K562 (cell line): ENCODE results near the gene CRYBG2. TPM values are rescaled to one million over a fixed set of nuclear protein-coding genes. Genes with fewer than 3 reads are reported as not detected.

Experiments
- ATAC-seq: fragments of 200-7000 bp; cut with Tn5 transposase; 3 replicates; pipeline ENCODE4 v1.9.1; 2020; ENCODE audit warnings: moderate library complexity
- BruUV-seq: library from RNA; stranded (reverse); fragments of 400-500 nt; replicated peaks from 2 replicates; lab custom pipeline; 2021; lab: Mats Ljungman, UMichigan
- CTCF ChIA-PET: fragments of 300-600 bp; formaldehyde crosslinking; extraction: SDS; loops from one replicate; lab custom pipeline; 2021; ENCODE audit warnings: low intra/inter-chr PET ratio; lab: Yijun Ruan, JAX
- POLR2A ChIA-PET: fragments of 300-600, 350-650 bp; sonication (Branson Sonifier 250); formaldehyde crosslinking; extraction: SDS; loops from one replicate; lab custom pipeline; 2021; ENCODE audit warnings: antibody characterized with exemption, inconsistent platforms; lab: Yijun Ruan, JAX
- DNase-seq, 4 experiments: peaks; one replicate each; pipeline versions ENCODE4 v3.0.0 to v3.0.0-alpha.2; 2011 to 2018; ENCODE audit warnings: low spot score in 3 of 4, mixed read lengths in 3 of 4; ENCODE audit errors: extremely low read depth in 1 of 4
- FAIRE-seq: peaks from 2 replicates; lab custom pipeline; 2011; peaks lifted over from hg19 to GRCh38; lab: Jason Lieb, UNC
- H2AFZ ChIP-seq: 2 replicates; pipeline ENCODE4 v1.6.0; 2011; ENCODE audit warnings: low read depth, low read length, control low read depth, inconsistent platforms
- H3K27ac ChIP-seq: fragments of 200-600 bp; 3 replicates; pipeline ENCODE4 v1.8.0; 2011; ENCODE audit warnings: low read depth, mild to moderate bottlenecking, control low read depth, inconsistent platforms, low read length, moderate library complexity, mixed read lengths; ENCODE audit errors: extremely low read depth
- H3K27me3 ChIP-seq, 2 experiments: fragments of 300-600 bp in 1 of 2; 2 replicates in 1 of 2; 3 replicates in 1 of 2; pipeline versions ENCODE4 v1.6.0 to v1.8.0; 2011; ENCODE audit warnings: inconsistent platforms in 2 of 2, low read length in 2 of 2, mild to moderate bottlenecking in 1 of 2, mixed read lengths in 1 of 2, moderate library complexity in 1 of 2; ENCODE audit not compliant: control insufficient read depth in 2 of 2, insufficient read depth in 2 of 2
- H3K36me3 ChIP-seq: fragments of 300-600 bp; 3 replicates; pipeline ENCODE4 v1.8.0; 2011; ENCODE audit warnings: mild to moderate bottlenecking, low read length, inconsistent platforms; ENCODE audit not compliant: control insufficient read depth, insufficient read depth
- H3K4me1 ChIP-seq, 2 experiments: fragments of 200-600 bp in 1 of 2; replicated peaks in 1 of 2; 2 replicates in 1 of 2; 3 replicates in 1 of 2; pipeline versions ENCODE4 v1.5.1 to v1.8.0; 2011; ENCODE audit warnings: inconsistent platforms in 2 of 2, low read length in 2 of 2, mild to moderate bottlenecking in 1 of 2, mixed read lengths in 1 of 2, moderate library complexity in 1 of 2; ENCODE audit not compliant: control insufficient read depth in 2 of 2, insufficient read depth in 2 of 2
- H3K4me2 ChIP-seq: 2 replicates; pipeline ENCODE4 v1.6.1; 2011; ENCODE audit warnings: low read length, control low read depth, inconsistent platforms, mixed read lengths; ENCODE audit not compliant: insufficient read depth
- H3K4me3 ChIP-seq: fragments of 200-600 bp; sonication (generic), shearing (Covaris generic); 2 replicates; pipeline ENCODE4 v1.5.1; 2016; ENCODE audit warnings: control low read depth, inconsistent platforms
- H3K79me2 ChIP-seq: fragments of 200-600 bp; 3 replicates; pipeline ENCODE4 v1.8.0; 2011; ENCODE audit warnings: low read length, inconsistent platforms; ENCODE audit not compliant: control insufficient read depth, insufficient read depth
- H3K9ac ChIP-seq, 2 experiments: 2 replicates each; pipeline versions ENCODE4 v1.6.0 to v1.6.1; 2011; ENCODE audit warnings: low read depth in 2 of 2, low read length in 2 of 2, control low read depth in 1 of 2, inconsistent platforms in 1 of 2, mild to moderate bottlenecking in 1 of 2, mixed read lengths in 1 of 2; ENCODE audit not compliant: insufficient read depth in 1 of 2
- H3K9me1 ChIP-seq: one replicate; pipeline ENCODE4 v1.6.0; 2011; ENCODE audit warnings: inconsistent platforms, mild to moderate bottlenecking, low read length, moderate library complexity; ENCODE audit not compliant: control insufficient read depth, insufficient read depth
- H3K9me3 ChIP-seq: replicated peaks from 2 replicates; pipeline ENCODE4 v1.5.1; 2011; ENCODE audit warnings: low read depth, low read length, inconsistent platforms; ENCODE audit not compliant: control insufficient read depth, insufficient read depth
- H4K20me1 ChIP-seq: replicated peaks from 2 replicates; pipeline ENCODE4 v1.6.1; 2011; ENCODE audit warnings: low read length, inconsistent platforms, mixed read lengths; ENCODE audit not compliant: control insufficient read depth, insufficient read depth
- GTF2E2 ChIP-seq: fragments of 200-800 bp; sonication (Bioruptor generic); IDR thresholded peaks from 2 replicates; pipeline ENCODE4 v1.6.1; 2016; ENCODE audit warnings: missing genetic modification characterization, missing compliant biosample characterization
- HDAC8 ChIP-seq: fragments of 450-650 bp; IDR thresholded peaks from 2 replicates; pipeline ENCODE4 v1.6.1; 2016; ENCODE audit warnings: mild to moderate bottlenecking, missing genetic modification characterization, moderate library complexity, missing compliant biosample characterization
- KLF16 ChIP-seq: IDR thresholded peaks from 2 replicates; pipeline ENCODE4 v1.6.1; 2016; ENCODE audit warnings: antibody characterized with exemption
- NFRKB ChIP-seq: fragments of 450-650 bp; IDR thresholded peaks from 2 replicates; pipeline ENCODE4 v1.6.1; 2016; ENCODE audit warnings: low read depth
- ZNF408 ChIP-seq: fragments of 250-450 bp; sonication (Bioruptor Pico); IDR thresholded peaks from 2 replicates; pipeline ENCODE4 v1.4.0; 2020; ENCODE audit warnings: low read depth, mild to moderate bottlenecking, moderate library complexity
- ZNF644 ChIP-seq: fragments of 200-800 bp; sonication (Bioruptor generic); IDR thresholded peaks from 2 replicates; pipeline ENCODE4 v1.6.1; 2016; ENCODE audit warnings: low read depth, missing genetic modification characterization, missing compliant biosample characterization
- ZNF699 ChIP-seq: fragments of 250-450 bp; sonication (Bioruptor Pico); IDR thresholded peaks from 2 replicates; pipeline ENCODE4 v1.8.0; 2021; ENCODE audit warnings: mild to moderate bottlenecking, moderate library complexity; ENCODE audit not compliant: insufficient replicate concordance
- WGBS: fragments of 100-300 bp; shearing (Covaris generic); methylation state at CpG from one replicate; pipeline ENCODE4 v1.1.6; 2016; ENCODE audit warnings: low coverage, mixed read lengths; ENCODE audit not compliant: insufficient coverage; ENCODE audit errors: missing lambda C conversion rate; 5-methylcytosine and 5-hydroxymethylcytosine counted together
- in situ Hi-C: fragments of 300-500 bp; cut with MboI; formaldehyde crosslinking; loops from 4 replicates; pipeline ENCODE4 v1.15.0; 2018; ENCODE audit warnings: inconsistent platforms, mixed read lengths
- intact Hi-C: fragments of 100-400 bp; cut with micrococcal nuclease; formaldehyde crosslinking; loops from 2 replicates; pipeline ENCODE4 v1.14.2; 2022
- polyA plus RNA-seq, 8 experiments: library from polyadenylated mRNA; depleted of rRNA in 4 of 8; stranded (reverse) in 5 of 8; unstranded in 3 of 8; fragments of >200 nt; fragmentation: Nextera tagmentation in 2 of 8; fragmentation: Illumina TruSeq in 1 of 8; extraction: Ambion mirVana in 2 of 8; extraction: Trizol in 1 of 8; gene quantifications; 2 replicates each; pipeline versions ENCODE4 v1.2.1 to v1.2.3, GENCODE V29; 2011 to 2014; ENCODE audit warnings: inconsistent platforms in 1 of 8, missing spikeins in 1 of 8
- total RNA-seq, 7 experiments: library from RNA; depleted of rRNA in 6 of 7; stranded (reverse); fragments of >200 nt in 6 of 7; fragmentation: Illumina TruSeq in 2 of 7; extraction: Trizol in 2 of 7; gene quantifications; 2 replicates each; pipeline versions ENCODE4 v1.2.1 to v1.2.3, GENCODE V29; 2011 to 2021; ENCODE audit warnings: low replicate concordance in 1 of 7
- TF ChIP-seq, protein P1 (sequence below), 3 experiments: fragments of 200-800 bp in 1 of 3; fragments of 250-450 bp in 1 of 3; fragments of 450-650 bp in 1 of 3; sonication (Bioruptor Pico) in 1 of 3; sonication (Bioruptor generic) in 1 of 3; formaldehyde crosslinking in 1 of 3; IDR thresholded peaks; 2 replicates each; pipeline versions ENCODE4 v1.6.1 to v1.8.0; 2016 to 2022; ENCODE audit warnings: mild to moderate bottlenecking in 2 of 3, missing genetic modification characterization in 2 of 3, missing compliant biosample characterization in 1 of 3, moderate library complexity in 1 of 3
- TF ChIP-seq, protein P2 (sequence below): fragments of 250-450 bp; sonication (Bioruptor Pico); IDR thresholded peaks from 2 replicates; pipeline ENCODE4 v1.5.0; 2021

Gene CRYBG2
- total and polyA plus RNA-seq, 9 of the 15 experiments (the other 6 are each of a cell fraction or from before 2014, with no cell fraction given): 0.39 to 8.5 (median 3.7) TPM

DNA sequence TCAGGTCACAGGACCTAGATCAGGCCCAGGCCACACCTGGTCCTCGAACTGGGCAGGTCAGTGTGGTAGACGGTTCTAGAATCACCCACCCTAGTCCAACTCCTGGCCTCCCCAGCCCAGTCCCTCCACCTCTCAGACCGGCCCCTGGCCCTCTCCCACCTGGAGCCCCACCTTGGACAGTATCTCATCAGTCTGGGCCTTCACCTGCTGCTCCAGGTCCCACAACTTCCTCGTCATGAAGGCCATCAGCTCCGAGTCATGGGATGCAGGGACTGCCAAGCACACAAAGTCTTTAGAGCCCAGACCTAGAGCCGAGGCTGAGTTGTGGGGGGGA is 56.2 kb downstream of the CRYBG2 start:
- Histone ChIP-seq H3K4me1 (peaks cover 5 to 36% of the 10 kb centered on the region in 2 experiments; a peak in 4 of 5 replicates), H3K9me3 (no peaks in the 10 kb centered on the region), H3K27me3 (no peaks in the 10 kb centered on the region), H3K36me3 (peaks cover 28% of the 10 kb centered on the region; the same call in 1 of the 3 replicates), H2AFZ (no peak overlapping the region), H3K27ac (no peak overlapping the region), H3K4me2 (no peak overlapping the region), H3K4me3 (no peak overlapping the region), H3K9ac (peak overlapping the region in 1 of 2 experiments; percentile 77; a peak in 2 of 4 replicates), H3K79me2 (no peaks in the 10 kb centered on the region), H4K20me1 (no peaks in the 10 kb centered on the region), H3K9me1 (no peaks in the 10 kb centered on the region)
- in situ Hi-C loops (no loop called here), intact Hi-C loops (no loop called here)
- BruUV-seq: no TSS peak
- DNase-seq (no peak), ATAC-seq (no peak), FAIRE-seq (no peak)
- ChIA-PET CTCF (interaction anchor here (0.7 kb wide), 1 partner anchor 94 kb away, joined by 3 read pairs; no protein-coding TSS in a partner anchor), POLR2A (interaction anchor here (1.0 kb wide), 2 partner anchors 11 to 13 kb away, joined by 3 to 4 read pairs; no protein-coding TSS in a partner anchor)
- TF ChIP-seq ZNF408 (CRISPR knock-in tag): no peak
- TF ChIP-seq ZNF699: no peak
- TF ChIP-seq NFRKB: no peak
- TF ChIP-seq, protein P1, sequence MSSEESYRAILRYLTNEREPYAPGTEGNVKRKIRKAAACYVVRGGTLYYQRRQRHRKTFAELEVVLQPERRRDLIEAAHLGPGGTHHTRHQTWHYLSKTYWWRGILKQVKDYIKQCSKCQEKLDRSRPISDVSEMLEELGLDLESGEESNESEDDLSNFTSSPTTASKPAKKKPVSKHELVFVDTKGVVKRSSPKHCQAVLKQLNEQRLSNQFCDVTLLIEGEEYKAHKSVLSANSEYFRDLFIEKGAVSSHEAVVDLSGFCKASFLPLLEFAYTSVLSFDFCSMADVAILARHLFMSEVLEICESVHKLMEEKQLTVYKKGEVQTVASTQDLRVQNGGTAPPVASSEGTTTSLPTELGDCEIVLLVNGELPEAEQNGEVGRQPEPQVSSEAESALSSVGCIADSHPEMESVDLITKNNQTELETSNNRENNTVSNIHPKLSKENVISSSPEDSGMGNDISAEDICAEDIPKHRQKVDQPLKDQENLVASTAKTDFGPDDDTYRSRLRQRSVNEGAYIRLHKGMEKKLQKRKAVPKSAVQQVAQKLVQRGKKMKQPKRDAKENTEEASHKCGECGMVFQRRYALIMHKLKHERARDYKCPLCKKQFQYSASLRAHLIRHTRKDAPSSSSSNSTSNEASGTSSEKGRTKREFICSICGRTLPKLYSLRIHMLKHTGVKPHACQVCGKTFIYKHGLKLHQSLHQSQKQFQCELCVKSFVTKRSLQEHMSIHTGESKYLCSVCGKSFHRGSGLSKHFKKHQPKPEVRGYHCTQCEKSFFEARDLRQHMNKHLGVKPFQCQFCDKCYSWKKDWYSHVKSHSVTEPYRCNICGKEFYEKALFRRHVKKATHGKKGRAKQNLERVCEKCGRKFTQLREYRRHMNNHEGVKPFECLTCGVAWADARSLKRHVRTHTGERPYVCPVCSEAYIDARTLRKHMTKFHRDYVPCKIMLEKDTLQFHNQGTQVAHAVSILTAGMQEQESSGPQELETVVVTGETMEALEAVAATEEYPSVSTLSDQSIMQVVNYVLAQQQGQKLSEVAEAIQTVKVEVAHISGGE (CRISPR knock-in tag; IDR thresholded peaks at IDR 0.05): no peak
- no peak for TF ChIP-seq HDAC8
- TF ChIP-seq GTF2E2 (tag): no peak
- no peak for TF ChIP-seq ZNF644 (tag)
- TF ChIP-seq KLF16: no peak
- TF ChIP-seq, protein P2, sequence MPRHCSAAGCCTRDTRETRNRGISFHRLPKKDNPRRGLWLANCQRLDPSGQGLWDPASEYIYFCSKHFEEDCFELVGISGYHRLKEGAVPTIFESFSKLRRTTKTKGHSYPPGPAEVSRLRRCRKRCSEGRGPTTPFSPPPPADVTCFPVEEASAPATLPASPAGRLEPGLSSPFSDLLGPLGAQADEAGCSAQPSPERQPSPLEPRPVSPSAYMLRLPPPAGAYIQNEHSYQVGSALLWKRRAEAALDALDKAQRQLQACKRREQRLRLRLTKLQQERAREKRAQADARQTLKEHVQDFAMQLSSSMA: no peak
- 64% methylated on average over 6 of the region's 6 CpGs for WGBS
